WTC11 (cell line): Measurements from ENCODE around the gene KIF2C. TPM values are rescaled to one million over a fixed set of nuclear protein-coding genes. Genes with fewer than 3 reads are reported as not detected.

Experiments used
- ATAC-seq: fragments of 200-7000 bp; cut with Tn5 transposase; 2 replicates; pipeline ENCODE4 v1.10.0; 2021; ENCODE audit warnings: mild to moderate bottlenecking, moderate library complexity
- CTCF ChIA-PET: fragments of 300-600 bp; sonication (Branson Sonifier 250); formaldehyde crosslinking; loops from one replicate; lab custom pipeline; 2021; ENCODE audit warnings: antibody characterized with exemption; lab: Charles Lee
- POLR2A ChIA-PET: fragments of 350-600 bp; sonication (Branson Sonifier 250); formaldehyde crosslinking; loops from one replicate; lab custom pipeline; 2021; ENCODE audit warnings: antibody characterized with exemption; lab: Charles Lee
- DNase-seq: peaks from one replicate; pipeline ENCODE4 v3.0.0; 2021; ENCODE audit warnings: low spot score
- H3K27ac Mint-ChIP-seq: 2 replicates; pipeline ENCODE4 v1.8.0; 2021; ENCODE audit warnings: mixed read lengths
- H3K27me3 Mint-ChIP-seq: 2 replicates; pipeline ENCODE4 v1.8.0; 2021; ENCODE audit warnings: low read depth, mild to moderate bottlenecking, moderate library complexity, mixed read lengths
- H3K36me3 Mint-ChIP-seq: 2 replicates; pipeline ENCODE4 v1.8.0; 2021; ENCODE audit warnings: mixed read lengths
- H3K4me1 Mint-ChIP-seq: 2 replicates; pipeline ENCODE4 v1.8.0; 2022; ENCODE audit warnings: mixed read lengths
- H3K4me3 Mint-ChIP-seq: 2 replicates; pipeline ENCODE4 v1.8.0; 2021; ENCODE audit warnings: mild to moderate bottlenecking, moderate library complexity, mixed read lengths
- H3K9me3 Mint-ChIP-seq: 2 replicates; pipeline ENCODE4 v1.8.0; 2021; ENCODE audit warnings: mixed read lengths
- IRF2 ChIP-seq: sonication (generic); formaldehyde crosslinking; IDR thresholded peaks from 2 replicates; pipeline ENCODE4 v1.8.0; 2022; ENCODE audit warnings: low read depth, missing genetic modification reagents, borderline replicate concordance
- JUN ChIP-seq: sonication (generic); formaldehyde crosslinking; IDR thresholded peaks from 2 replicates; pipeline ENCODE4 v1.8.0; 2023; ENCODE audit warnings: mild to moderate bottlenecking, missing genetic modification reagents
- KAT7 ChIP-seq: sonication (generic); formaldehyde crosslinking; IDR thresholded peaks from 2 replicates; pipeline ENCODE4 v1.8.1; 2023; ENCODE audit warnings: missing genetic modification reagents, mild to moderate bottlenecking, borderline replicate concordance
- MYBL2 ChIP-seq: sonication (generic); formaldehyde crosslinking; IDR thresholded peaks from 2 replicates; pipeline ENCODE4 v1.8.1; 2023; ENCODE audit warnings: mild to moderate bottlenecking, moderate library complexity, missing genetic modification reagents
- NFATC4 ChIP-seq: fragments of 250-450 bp; sonication (Bioruptor Pico); IDR thresholded peaks from 2 replicates; pipeline ENCODE4 v1.9.0; 2021; ENCODE audit warnings: mild to moderate bottlenecking
- NR2C2 ChIP-seq: sonication (generic); formaldehyde crosslinking; IDR thresholded peaks from 2 replicates; pipeline ENCODE4 v1.8.0; 2022; ENCODE audit warnings: mild to moderate bottlenecking, missing genetic modification reagents
- RELA ChIP-seq: sonication (generic); formaldehyde crosslinking; IDR thresholded peaks from 2 replicates; pipeline ENCODE4 v1.8.1; 2022; ENCODE audit warnings: missing genetic modification reagents, mild to moderate bottlenecking, borderline replicate concordance
- ZNF121 ChIP-seq: sonication (generic); formaldehyde crosslinking; IDR thresholded peaks from 2 replicates; pipeline ENCODE4 v1.8.0; 2023; ENCODE audit warnings: missing genetic modification reagents
- ZNF263 ChIP-seq: sonication (generic); formaldehyde crosslinking; IDR thresholded peaks from 2 replicates; pipeline ENCODE4 v1.8.1; 2022; ENCODE audit warnings: low read depth, mild to moderate bottlenecking, moderate library complexity, missing genetic modification reagents
- ZNF396 ChIP-seq: fragments of 250-450 bp; sonication (Bioruptor Pico); IDR thresholded peaks from 2 replicates; pipeline ENCODE4 v1.8.0; 2021; ENCODE audit warnings: mild to moderate bottlenecking, moderate library complexity, borderline replicate concordance
- ZNF425 ChIP-seq: fragments of 250-450 bp; sonication (Bioruptor Pico); conservative IDR thresholded peaks from 2 replicates; pipeline ENCODE4 v1.9.0; 2021; ENCODE audit warnings: mild to moderate bottlenecking
- total RNA-seq: library from RNA; stranded (reverse); gene quantifications from 3 replicates; pipeline ENCODE4 v1.2.3, GENCODE V29; 2021
- TF ChIP-seq, protein P1 (sequence below): sonication (generic); formaldehyde crosslinking; IDR thresholded peaks from 2 replicates; pipeline ENCODE4 v1.8.1; 2023; ENCODE audit warnings: mild to moderate bottlenecking, missing genetic modification reagents, borderline replicate concordance
- TF ChIP-seq, protein P2 (sequence below): sonication (generic); formaldehyde crosslinking; IDR thresholded peaks from 2 replicates; pipeline ENCODE4 v1.8.1; 2022; ENCODE audit warnings: low read depth, mild to moderate bottlenecking, moderate library complexity, missing genetic modification reagents, borderline replicate concordance

Gene KIF2C
- total RNA-seq, 1 experiment from 2014 or later = 93.8 TPM

- TF ChIP-seq, protein P1, sequence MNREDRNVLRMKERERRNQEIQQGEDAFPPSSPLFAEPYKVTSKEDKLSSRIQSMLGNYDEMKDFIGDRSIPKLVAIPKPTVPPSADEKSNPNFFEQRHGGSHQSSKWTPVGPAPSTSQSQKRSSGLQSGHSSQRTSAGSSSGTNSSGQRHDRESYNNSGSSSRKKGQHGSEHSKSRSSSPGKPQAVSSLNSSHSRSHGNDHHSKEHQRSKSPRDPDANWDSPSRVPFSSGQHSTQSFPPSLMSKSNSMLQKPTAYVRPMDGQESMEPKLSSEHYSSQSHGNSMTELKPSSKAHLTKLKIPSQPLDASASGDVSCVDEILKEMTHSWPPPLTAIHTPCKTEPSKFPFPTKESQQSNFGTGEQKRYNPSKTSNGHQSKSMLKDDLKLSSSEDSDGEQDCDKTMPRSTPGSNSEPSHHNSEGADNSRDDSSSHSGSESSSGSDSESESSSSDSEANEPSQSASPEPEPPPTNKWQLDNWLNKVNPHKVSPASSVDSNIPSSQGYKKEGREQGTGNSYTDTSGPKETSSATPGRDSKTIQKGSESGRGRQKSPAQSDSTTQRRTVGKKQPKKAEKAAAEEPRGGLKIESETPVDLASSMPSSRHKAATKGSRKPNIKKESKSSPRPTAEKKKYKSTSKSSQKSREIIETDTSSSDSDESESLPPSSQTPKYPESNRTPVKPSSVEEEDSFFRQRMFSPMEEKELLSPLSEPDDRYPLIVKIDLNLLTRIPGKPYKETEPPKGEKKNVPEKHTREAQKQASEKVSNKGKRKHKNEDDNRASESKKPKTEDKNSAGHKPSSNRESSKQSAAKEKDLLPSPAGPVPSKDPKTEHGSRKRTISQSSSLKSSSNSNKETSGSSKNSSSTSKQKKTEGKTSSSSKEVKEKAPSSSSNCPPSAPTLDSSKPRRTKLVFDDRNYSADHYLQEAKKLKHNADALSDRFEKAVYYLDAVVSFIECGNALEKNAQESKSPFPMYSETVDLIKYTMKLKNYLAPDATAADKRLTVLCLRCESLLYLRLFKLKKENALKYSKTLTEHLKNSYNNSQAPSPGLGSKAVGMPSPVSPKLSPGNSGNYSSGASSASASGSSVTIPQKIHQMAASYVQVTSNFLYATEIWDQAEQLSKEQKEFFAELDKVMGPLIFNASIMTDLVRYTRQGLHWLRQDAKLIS (CRISPR knock-in tag) = 0 out of 2 replicates have a peak, but pooled peaks have one; percentile 46
- TF ChIP-seq ZNF263 (CRISPR knock-in tag) = 0 out of 2 replicates have a peak, but pooled peaks have one; percentile 40
Observed at GRCh38 chr1:44721485-44722361, 17.9 kb upstream of the KIF2C start (continued).

- Mint-ChIP-seq H3K27me3 (peaks cover 2% of the 10 kb centered on the region; the same call in 1 of the 2 replicates), H3K27ac (peak overlapping the region; percentile 61), H3K36me3 (no peaks in the 10 kb centered on the region), H3K4me3 (no peak overlapping the region), H3K9me3 (no peaks in the 10 kb centered on the region), H3K4me1 (peaks cover 8% of the 10 kb centered on the region; the same call in 1 of the 2 replicates)
- POLR2A ChIA-PET = interaction anchor here (2.0 to 2.2 kb wide), 2 partner anchors 8 to 53 kb away, joined by 9 to 35 read pairs; partner anchors contain the start of genes RNU5D-1 and RPS8
- no peak for TF ChIP-seq KAT7 (CRISPR knock-in tag)
- TF ChIP-seq NFATC4 (CRISPR knock-in tag) = no peak
- no peak for TF ChIP-seq RELA (CRISPR knock-in tag)
- no peak for TF ChIP-seq ZNF396 (CRISPR knock-in tag)
- TF ChIP-seq ZNF425 (CRISPR knock-in tag) = no peak
- no peak for DNase-seq
- no peak for ATAC-seq
- CTCF ChIA-PET = no interaction called here
Observed at GRCh38 chr1:44723064-44723463, 16.6 kb upstream of the KIF2C start.

- Mint-ChIP-seq H3K27ac (no peak overlapping the region; the same call in 1 of the 2 replicates), H3K9me3 (no peaks in the 10 kb centered on the region), H3K4me3 (no peak overlapping the region), H3K36me3 (no peaks in the 10 kb centered on the region), H3K27me3 (no peaks in the 10 kb centered on the region), H3K4me1 (peaks cover 8% of the 10 kb centered on the region; the same call in 1 of the 2 replicates)
- POLR2A ChIA-PET = no interaction called here
- CTCF ChIA-PET = interaction anchor here (0.5 kb wide), 1 partner anchor 405 kb away, joined by 3 read pairs; no protein-coding TSS in a partner anchor
- TF ChIP-seq IRF2 (CRISPR knock-in tag) = no peak
- TF ChIP-seq, protein P2, sequence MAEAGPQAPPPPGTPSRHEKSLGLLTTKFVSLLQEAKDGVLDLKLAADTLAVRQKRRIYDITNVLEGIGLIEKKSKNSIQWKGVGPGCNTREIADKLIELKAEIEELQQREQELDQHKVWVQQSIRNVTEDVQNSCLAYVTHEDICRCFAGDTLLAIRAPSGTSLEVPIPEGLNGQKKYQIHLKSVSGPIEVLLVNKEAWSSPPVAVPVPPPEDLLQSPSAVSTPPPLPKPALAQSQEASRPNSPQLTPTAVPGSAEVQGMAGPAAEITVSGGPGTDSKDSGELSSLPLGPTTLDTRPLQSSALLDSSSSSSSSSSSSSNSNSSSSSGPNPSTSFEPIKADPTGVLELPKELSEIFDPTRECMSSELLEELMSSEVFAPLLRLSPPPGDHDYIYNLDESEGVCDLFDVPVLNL = no peak
- no peak for TF ChIP-seq JUN (CRISPR knock-in tag)
- peak; percentile 81 for TF ChIP-seq ZNF121 (CRISPR knock-in tag)
- no peak for TF ChIP-seq NR2C2 (CRISPR knock-in tag)
- TF ChIP-seq, protein P1 (CRISPR knock-in tag) = no peak
- no peak for TF ChIP-seq MYBL2 (CRISPR knock-in tag)
- DNase-seq (no peak), ATAC-seq (no peak)
Observed at GRCh38 chr1:44723496-44724295, 15.9 kb upstream of the KIF2C start.
